K562 treated with DMSO at 1 percent for 24 hours (cell line): ENCODE data around the gene ACTA1. TPM values are rescaled to one million over a fixed set of nuclear protein-coding genes. Genes with fewer than 3 reads are reported as not detected.

Experiments
- total RNA-seq: library from RNA; unstranded; fragments of 300-600 nt; gene quantifications from 2 replicates; pipeline ENCODE4 v1.2.3, GENCODE V29; 2022; ENCODE audit warnings: low read depth; ENCODE audit not compliant: insufficient read depth

Gene ACTA1
- 0.70 TPM in 1 of 2 replicates, not detected in the other for total RNA-seq

GRCh38 chr1:229434005-229434640 lies at the start of gene ACTA1:
TSS of gene ACTA1 (minus strand) at chr1:229434094. CDS start at chr1:229433115, 979 bp downstream.

Other genes starting within 250 kb of the ACTA1 start
- 40.6 and 44.8 TPM in 2 replicates for gene RAB4A, start 163.0 kb downstream of the ACTA1 start, total RNA-seq
- 7.0 and 7.5 TPM in 2 replicates for gene CCSAP, start 91.0 kb downstream of the ACTA1 start, total RNA-seq
- 30.1 and 45.0 TPM in 2 replicates for gene NUP133, start 74.2 kb upstream of the ACTA1 start, total RNA-seq
- 16.5 and 18.2 TPM in 2 replicates for gene ABCB10, start 124.6 kb upstream of the ACTA1 start, total RNA-seq
- 18.3 and 20.0 TPM in 2 replicates for gene TAF5L, start 192.0 kb upstream of the ACTA1 start, total RNA-seq
- 4.2 and 5.7 TPM in 2 replicates for gene URB2, start 192.2 kb upstream of the ACTA1 start, total RNA-seq